Measurements from ENCODE around the gene KIF18B. TPM values are rescaled to one million over a fixed set of nuclear protein-coding genes. Genes with fewer than 3 reads are reported as not detected.

The KIF18B gene
- total RNA-seq, 2 experiments from 2014 or later = 34.1 to 35.7 TPM

- ChIA-PET CTCF (interaction anchor here (0.6 to 1.6 kb wide), 5 partner anchors 8 to 222 kb away, joined by 3 to 5 read pairs (median 3); partner anchors contain the start of gene ACBD4), POLR2A (interaction anchor here (0.6 kb wide), 1 partner anchor 26 kb away, joined by 3 read pairs; no protein-coding TSS in a partner anchor)
These were observed 34.6 kb downstream of the KIF18B start for GRCh38 chr17:44912763-44913544.

- ChIA-PET CTCF (interaction anchor here (0.6 to 2.9 kb wide), 6 partner anchors 9 to 407 kb away, joined by 3 to 22 read pairs (median 4); no protein-coding TSS in a partner anchor), POLR2A (no interaction called here)
These were observed 36.2 kb downstream of the KIF18B start for GRCh38 chr17:44911133-44912001.

GRCh38 chr17:44910231-44911106 is 37.1 kb downstream of the KIF18B start:
- ChIA-PET CTCF (interaction anchor here (0.5 to 2.9 kb wide), 6 partner anchors 9 to 139 kb away, joined by 3 to 22 read pairs (median 4); no protein-coding TSS in a partner anchor), POLR2A (no interaction called here)

GRCh38 chr17:44909681-44910144 is 37.9 kb downstream of the KIF18B start:
- ChIA-PET POLR2A (no interaction called here), CTCF (interaction anchor here (0.5 to 2.9 kb wide), 4 partner anchors 11 to 115 kb away, joined by 3 to 22 read pairs (median 4); no protein-coding TSS in a partner anchor)

GRCh38 chr17:44908761-44909326 is 38.7 kb downstream of the KIF18B start:
- POLR2A ChIA-PET = no interaction called here
- CTCF ChIA-PET = interaction anchor here (0.5 to 1.0 kb wide), 2 partner anchors 12 to 116 kb away, joined by 3 read pairs; no protein-coding TSS in a partner anchor

- ChIA-PET POLR2A (no interaction called here), CTCF (interaction anchor here (1.0 kb wide), 1 partner anchor 132 kb away, joined by 3 read pairs; no protein-coding TSS in a partner anchor)
These were observed 39.7 kb downstream of the KIF18B start for GRCh38 chr17:44907729-44908470.

- POLR2A ChIA-PET = no interaction called here
- CTCF ChIA-PET = interaction anchor here (1.0 kb wide), 1 partner anchor 132 kb away, joined by 3 read pairs; no protein-coding TSS in a partner anchor
These were observed 40.5 kb downstream of the KIF18B start for GRCh38 chr17:44906763-44907728.

GRCh38 chr17:44906010-44906646 is 41.4 kb downstream of the KIF18B start:
- CTCF ChIA-PET = no interaction called here
- POLR2A ChIA-PET = no interaction called here

- CTCF ChIA-PET = interaction anchor here (0.9 kb wide), 1 partner anchor 117 kb away, joined by 3 read pairs; no protein-coding TSS in a partner anchor
- POLR2A ChIA-PET = no interaction called here
These were observed 42.3 kb downstream of the KIF18B start for GRCh38 chr17:44905006-44906000.

GRCh38 chr17:44904001-44904984 is 43.3 kb downstream of the KIF18B start:
- ChIA-PET POLR2A (no interaction called here), CTCF (interaction anchor here (0.9 kb wide), 1 partner anchor 118 kb away, joined by 3 read pairs; no protein-coding TSS in a partner anchor)

GRCh38 chr17:44903012-44903685 is 44.4 kb downstream of the KIF18B start:
- ChIA-PET POLR2A (no interaction called here), CTCF (interaction anchor here (0.9 kb wide), 1 partner anchor 143 kb away, joined by 3 read pairs; no protein-coding TSS in a partner anchor)

GRCh38 chr17:44902135-44902760 is 45.3 kb downstream of the KIF18B start:
- ChIA-PET POLR2A (no interaction called here), CTCF (interaction anchor here (0.9 to 1.2 kb wide), 2 partner anchors 18 to 144 kb away, joined by 3 read pairs; no protein-coding TSS in a partner anchor)

GRCh38 chr17:44901411-44901921 is 46.1 kb downstream of the KIF18B start:
- POLR2A ChIA-PET = no interaction called here
- CTCF ChIA-PET = interaction anchor here (1.2 kb wide), 1 partner anchor 18 kb away, joined by 3 read pairs; no protein-coding TSS in a partner anchor

All from activated CD8-positive, alpha-beta memory T cell treated with anti-CD3 and anti-CD28 coated beads for 36 hours (primary cell).